ENCODE data around the gene GPSM1.

GRCh38 chr9:136370037-136370436 is 42.7 kb downstream of the GPSM1 start:
- TF ChIP-seq CTCF (conservative IDR thresholded peaks at IDR 0.05 in 1 of 2, IDR thresholded peaks at IDR 0.05 in 1 of 2; ENCODE audit: extremely low read depth in 1 of 2, insufficient read depth in 1 of 2, low read depth in 1 of 2, low read length in 2 of 2) = no peak
- TF ChIP-seq EZH2 (IDR thresholded peaks at IDR 0.05; ENCODE audit: borderline replicate concordance, low read length) = no peak

All from mammary epithelial cell (primary cell).